ENCODE measurements around the gene FGF13. TPM values are rescaled to one million over a fixed set of nuclear protein-coding genes. Genes with fewer than 3 reads are reported as not detected.

FGF13 gene
- total RNA-seq = 48.5 TPM

- H3K36me3 ChIP-seq (ENCODE audit: control insufficient read depth in 3 of 3, insufficient read depth in 3 of 3, low read length in 3 of 3) = no peaks in the 10 kb centered on the region
- H3K4me3 ChIP-seq (ENCODE audit: low read length in 3 of 3) = peak within 1 kb of the TSS; percentile 56 to 66 (median 64)
- no peaks in the 10 kb centered on the region for H3K9me3 ChIP-seq (ENCODE audit: control insufficient read depth in 3 of 3, low read length in 3 of 3)
- peak within 1 kb of the TSS in 1 of 3 donors; percentile 68 for H3K9ac ChIP-seq (ENCODE audit: low read depth in 1 of 3, low read length in 3 of 3)
- peaks cover 0 to 5% (median 0%) of the 10 kb centered on the region in 3 donors for H3K27me3 ChIP-seq (ENCODE audit: control insufficient read depth in 3 of 3, insufficient read depth in 3 of 3, low read length in 3 of 3)
- no peak within 1 kb of the TSS for H3K27ac ChIP-seq (ENCODE audit: low read depth, low read length)
- peaks cover 2 to 3% (median 3%) of the 10 kb centered on the region in 3 donors for H3K4me1 ChIP-seq (ENCODE audit: control insufficient read depth in 3 of 3, insufficient read depth in 3 of 3, low read length in 3 of 3)
Measured at GRCh38 chrX:138711399-138712347, at the start of gene FGF13. FGF13 (minus strand) TSS chrX:138711717; CDS start chrX:138711003, 714 bp downstream.

GRCh38 chrX:138759217-138759943 is 47.9 kb upstream of the FGF13 start:
- H3K9me3 ChIP-seq (ENCODE audit: control insufficient read depth in 3 of 3, low read length in 3 of 3) = no peaks in the 10 kb centered on the region
- no peak overlapping the region for H3K4me3 ChIP-seq (ENCODE audit: low read length in 3 of 3)
- peaks cover 2 to 19% (median 18%) of the 10 kb centered on the region in 3 donors for H3K4me1 ChIP-seq (ENCODE audit: control insufficient read depth in 3 of 3, insufficient read depth in 3 of 3, low read length in 3 of 3)
- peaks cover 0 to 11% (median 0%) of the 10 kb centered on the region in 3 donors for H3K27me3 ChIP-seq (ENCODE audit: control insufficient read depth in 3 of 3, insufficient read depth in 3 of 3, low read length in 3 of 3)
- no peak overlapping the region for H3K27ac ChIP-seq (ENCODE audit: low read depth, low read length)
- no peaks in the 10 kb centered on the region for H3K36me3 ChIP-seq (ENCODE audit: control insufficient read depth in 3 of 3, insufficient read depth in 3 of 3, low read length in 3 of 3)
- H3K9ac ChIP-seq (ENCODE audit: low read depth in 1 of 3, low read length in 3 of 3) = no peak overlapping the region

DNA sequence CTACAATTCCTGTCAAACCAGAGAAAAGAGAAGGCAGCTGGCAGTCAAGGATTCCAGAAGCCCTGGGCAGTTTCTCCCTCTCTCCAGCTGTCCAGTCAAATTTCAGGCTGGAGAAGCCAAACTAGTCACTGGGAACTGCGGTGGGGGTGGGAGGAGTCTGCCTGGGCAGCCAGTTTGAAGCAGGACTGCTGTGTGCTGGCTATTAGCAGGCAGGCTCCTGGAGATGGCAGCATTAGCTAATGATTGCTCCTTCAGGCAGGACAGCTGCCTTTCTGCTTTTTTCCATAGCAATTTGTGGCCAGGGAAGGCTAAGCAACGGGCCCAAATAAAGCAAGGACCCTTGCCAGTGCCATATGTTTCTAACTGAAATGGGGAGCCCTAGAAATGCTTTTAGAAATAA is 44.7 kb upstream of the FGF13 start:
- Histone ChIP-seq H3K36me3 (ENCODE audit: control insufficient read depth in 3 of 3, insufficient read depth in 3 of 3, low read length in 3 of 3) (no peaks in the 10 kb centered on the region), H3K9ac (ENCODE audit: low read depth in 1 of 3, low read length in 3 of 3) (no peak overlapping the region), H3K9me3 (ENCODE audit: control insufficient read depth in 3 of 3, low read length in 3 of 3) (no peaks in the 10 kb centered on the region), H3K4me3 (ENCODE audit: low read length in 3 of 3) (no peak overlapping the region), H3K4me1 (ENCODE audit: control insufficient read depth in 3 of 3, insufficient read depth in 3 of 3, low read length in 3 of 3) (peaks cover 2 to 19% (median 18%) of the 10 kb centered on the region in 3 donors), H3K27ac (ENCODE audit: low read depth, low read length) (no peak overlapping the region), H3K27me3 (ENCODE audit: control insufficient read depth in 3 of 3, insufficient read depth in 3 of 3, low read length in 3 of 3) (peaks cover 0 to 11% (median 0%) of the 10 kb centered on the region in 3 donors)

GRCh38 chrX:138754861-138755260 is 43.3 kb upstream of the FGF13 start:
- H3K9me3 ChIP-seq (ENCODE audit: control insufficient read depth in 3 of 3, low read length in 3 of 3) = no peaks in the 10 kb centered on the region
- peaks cover 2 to 12% (median 12%) of the 10 kb centered on the region in 3 donors for H3K4me1 ChIP-seq (ENCODE audit: control insufficient read depth in 3 of 3, insufficient read depth in 3 of 3, low read length in 3 of 3)
- H3K36me3 ChIP-seq (ENCODE audit: control insufficient read depth in 3 of 3, insufficient read depth in 3 of 3, low read length in 3 of 3) = no peaks in the 10 kb centered on the region
- peaks cover 0 to 11% (median 0%) of the 10 kb centered on the region in 3 donors for H3K27me3 ChIP-seq (ENCODE audit: control insufficient read depth in 3 of 3, insufficient read depth in 3 of 3, low read length in 3 of 3)
- no peak overlapping the region for H3K4me3 ChIP-seq (ENCODE audit: low read length in 3 of 3)
- H3K9ac ChIP-seq (ENCODE audit: low read depth in 1 of 3, low read length in 3 of 3) = no peak overlapping the region
- H3K27ac ChIP-seq (ENCODE audit: low read depth, low read length) = no peak overlapping the region

DNA sequence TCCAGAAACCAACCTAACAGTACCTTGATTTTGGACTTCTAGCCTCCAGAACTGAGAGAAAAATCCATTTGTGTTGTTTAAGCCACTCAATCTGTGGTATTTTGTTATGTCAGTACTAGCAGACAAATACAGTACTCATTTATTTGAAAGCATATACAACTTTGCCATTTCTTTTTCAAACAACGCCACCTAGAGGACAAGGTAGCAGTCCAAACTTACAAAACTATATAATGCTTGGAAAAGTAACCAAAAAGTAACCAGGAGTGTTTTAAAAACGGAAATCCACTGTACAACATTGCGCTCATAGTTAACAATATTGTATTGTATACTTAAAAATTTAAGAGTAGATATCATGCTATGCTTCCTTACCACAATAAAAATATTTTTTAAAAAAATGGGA is 37.0 kb upstream of the FGF13 start:
- H3K27me3 ChIP-seq (ENCODE audit: control insufficient read depth in 3 of 3, insufficient read depth in 3 of 3, low read length in 3 of 3) = peaks cover 0 to 3% (median 0%) of the 10 kb centered on the region in 3 donors

DNA sequence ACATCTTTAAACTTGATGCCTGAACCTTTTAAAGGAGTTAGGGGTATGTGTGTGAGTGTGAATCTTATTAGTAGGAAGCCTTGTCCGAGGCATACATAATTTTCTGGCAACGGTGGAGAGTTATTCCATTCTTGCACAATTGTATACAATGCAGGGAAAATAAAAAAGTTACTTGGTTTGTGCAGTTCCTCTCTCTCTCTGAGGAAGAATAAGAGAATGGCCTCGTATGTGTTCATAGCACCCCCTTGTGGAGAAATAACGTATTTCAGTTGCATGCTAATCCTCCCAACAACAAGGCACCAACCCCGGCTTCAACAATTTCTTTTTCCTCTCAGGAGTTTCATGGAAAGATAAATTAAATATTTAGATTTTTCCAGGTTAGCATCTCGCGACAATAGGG is 33.7 kb upstream of the FGF13 start:
- H3K9ac ChIP-seq (ENCODE audit: low read depth in 1 of 3, low read length in 3 of 3) = no peak overlapping the region
- no peaks in the 10 kb centered on the region for H3K9me3 ChIP-seq (ENCODE audit: control insufficient read depth in 3 of 3, low read length in 3 of 3)
- no peak overlapping the region for H3K27ac ChIP-seq (ENCODE audit: low read depth, low read length)
- no peaks in the 10 kb centered on the region for H3K4me1 ChIP-seq (ENCODE audit: control insufficient read depth in 3 of 3, insufficient read depth in 3 of 3, low read length in 3 of 3)
- H3K27me3 ChIP-seq (ENCODE audit: control insufficient read depth in 3 of 3, insufficient read depth in 3 of 3, low read length in 3 of 3) = peaks cover 0 to 3% (median 0%) of the 10 kb centered on the region in 3 donors
- H3K4me3 ChIP-seq (ENCODE audit: low read length in 3 of 3) = no peak overlapping the region
- H3K36me3 ChIP-seq (ENCODE audit: control insufficient read depth in 3 of 3, insufficient read depth in 3 of 3, low read length in 3 of 3) = no peaks in the 10 kb centered on the region

More for the DNA sequence above, 37.0 kb upstream of the FGF13 start:
- Histone ChIP-seq H3K9ac (ENCODE audit: low read depth in 1 of 3, low read length in 3 of 3) (no peak overlapping the region), H3K4me1 (ENCODE audit: control insufficient read depth in 3 of 3, insufficient read depth in 3 of 3, low read length in 3 of 3) (no peaks in the 10 kb centered on the region), H3K27ac (ENCODE audit: low read depth, low read length) (no peak overlapping the region), H3K9me3 (ENCODE audit: control insufficient read depth in 3 of 3, low read length in 3 of 3) (no peaks in the 10 kb centered on the region), H3K4me3 (ENCODE audit: low read length in 3 of 3) (no peak overlapping the region), H3K36me3 (ENCODE audit: control insufficient read depth in 3 of 3, insufficient read depth in 3 of 3, low read length in 3 of 3) (no peaks in the 10 kb centered on the region)

DNA sequence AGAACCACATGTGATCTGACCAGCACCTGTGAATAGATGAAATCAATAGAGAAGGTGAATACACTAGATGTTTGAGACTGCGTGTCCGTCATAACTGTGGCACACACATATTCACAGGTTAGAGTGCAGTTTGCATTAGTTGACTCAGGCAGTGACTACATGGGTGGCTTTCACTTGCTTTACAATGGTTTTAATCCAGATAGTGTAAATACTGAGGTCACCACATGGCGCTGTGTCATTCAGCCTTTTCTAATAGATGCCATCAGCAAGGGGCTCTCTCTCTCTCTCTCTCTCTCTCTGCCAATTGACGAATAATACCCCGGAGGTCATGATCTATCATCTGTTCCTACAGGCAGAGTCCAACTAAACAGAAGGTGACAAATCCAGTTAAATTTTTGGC is 30.7 kb upstream of the FGF13 start:
- H3K4me3 ChIP-seq (ENCODE audit: low read length in 3 of 3) = no peak overlapping the region
- no peak overlapping the region for H3K27ac ChIP-seq (ENCODE audit: low read depth, low read length)
- no peaks in the 10 kb centered on the region for H3K9me3 ChIP-seq (ENCODE audit: control insufficient read depth in 3 of 3, low read length in 3 of 3)
- H3K27me3 ChIP-seq (ENCODE audit: control insufficient read depth in 3 of 3, insufficient read depth in 3 of 3, low read length in 3 of 3) = no peaks in the 10 kb centered on the region
- no peak overlapping the region for H3K9ac ChIP-seq (ENCODE audit: low read depth in 1 of 3, low read length in 3 of 3)
- H3K36me3 ChIP-seq (ENCODE audit: control insufficient read depth in 3 of 3, insufficient read depth in 3 of 3, low read length in 3 of 3) = no peaks in the 10 kb centered on the region
- no peaks in the 10 kb centered on the region for H3K4me1 ChIP-seq (ENCODE audit: control insufficient read depth in 3 of 3, insufficient read depth in 3 of 3, low read length in 3 of 3)

- no peak overlapping the region for H3K4me3 ChIP-seq (ENCODE audit: low read length in 3 of 3)
- no peaks in the 10 kb centered on the region for H3K27me3 ChIP-seq (ENCODE audit: control insufficient read depth in 3 of 3, insufficient read depth in 3 of 3, low read length in 3 of 3)
- H3K4me1 ChIP-seq (ENCODE audit: control insufficient read depth in 3 of 3, insufficient read depth in 3 of 3, low read length in 3 of 3) = no peaks in the 10 kb centered on the region
- H3K9ac ChIP-seq (ENCODE audit: low read depth in 1 of 3, low read length in 3 of 3) = no peak overlapping the region
- no peaks in the 10 kb centered on the region for H3K36me3 ChIP-seq (ENCODE audit: control insufficient read depth in 3 of 3, insufficient read depth in 3 of 3, low read length in 3 of 3)
- no peaks in the 10 kb centered on the region for H3K9me3 ChIP-seq (ENCODE audit: control insufficient read depth in 3 of 3, low read length in 3 of 3)
- no peak overlapping the region for H3K27ac ChIP-seq (ENCODE audit: low read depth, low read length)
Measured at GRCh38 chrX:138740341-138740740, 28.8 kb upstream of the FGF13 start.

GRCh38 chrX:138723301-138723700 is 11.8 kb upstream of the FGF13 start:
- no peaks in the 10 kb centered on the region for H3K27me3 ChIP-seq (ENCODE audit: control insufficient read depth in 3 of 3, insufficient read depth in 3 of 3, low read length in 3 of 3)
- H3K4me1 ChIP-seq (ENCODE audit: control insufficient read depth in 3 of 3, insufficient read depth in 3 of 3, low read length in 3 of 3) = no peaks in the 10 kb centered on the region
- no peak overlapping the region for H3K9ac ChIP-seq (ENCODE audit: low read depth in 1 of 3, low read length in 3 of 3)
- no peaks in the 10 kb centered on the region for H3K36me3 ChIP-seq (ENCODE audit: control insufficient read depth in 3 of 3, insufficient read depth in 3 of 3, low read length in 3 of 3)
- no peak overlapping the region for H3K4me3 ChIP-seq (ENCODE audit: low read length in 3 of 3)
- H3K9me3 ChIP-seq (ENCODE audit: control insufficient read depth in 3 of 3, low read length in 3 of 3) = no peaks in the 10 kb centered on the region
- no peak overlapping the region for H3K27ac ChIP-seq (ENCODE audit: low read depth, low read length)

GRCh38 chrX:138719396-138719795 is 7.9 kb upstream of the FGF13 start:
- no peaks in the 10 kb centered on the region for H3K27me3 ChIP-seq (ENCODE audit: control insufficient read depth in 3 of 3, insufficient read depth in 3 of 3, low read length in 3 of 3)
- H3K4me1 ChIP-seq (ENCODE audit: control insufficient read depth in 3 of 3, insufficient read depth in 3 of 3, low read length in 3 of 3) = no peaks in the 10 kb centered on the region
- no peaks in the 10 kb centered on the region for H3K36me3 ChIP-seq (ENCODE audit: control insufficient read depth in 3 of 3, insufficient read depth in 3 of 3, low read length in 3 of 3)
- H3K9ac ChIP-seq (ENCODE audit: low read depth in 1 of 3, low read length in 3 of 3) = no peak overlapping the region
- no peaks in the 10 kb centered on the region for H3K9me3 ChIP-seq (ENCODE audit: control insufficient read depth in 3 of 3, low read length in 3 of 3)
- H3K4me3 ChIP-seq (ENCODE audit: low read length in 3 of 3) = no peak overlapping the region
- H3K27ac ChIP-seq (ENCODE audit: low read depth, low read length) = no peak overlapping the region

Measured in skeletal muscle tissue (tissue), 4 donors.